Measurements from ENCODE around the gene ZNF586.

The ZNF586 gene

DNA sequence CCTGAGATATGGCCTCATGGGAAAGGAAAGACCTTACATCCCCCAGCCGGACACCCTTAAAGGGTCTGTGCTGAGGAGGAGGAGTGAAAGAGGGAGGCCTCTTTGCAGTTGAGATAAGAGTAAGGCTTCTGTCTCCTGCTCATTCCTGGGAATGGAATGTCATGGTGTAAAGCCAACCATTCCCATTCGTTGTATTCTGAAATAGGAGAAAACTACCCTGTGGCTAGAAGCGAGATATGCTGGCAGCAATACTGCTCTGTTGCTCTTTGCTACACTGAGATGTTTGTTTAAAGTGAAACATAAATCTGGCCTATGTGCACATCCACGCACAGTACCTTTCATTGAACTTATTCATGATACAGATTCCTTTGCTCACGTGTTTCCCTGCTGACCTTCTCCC lies 59.8 kb downstream of the ZNF586 start:
- no peak for DNase-seq

- DNase-seq: peak in 1 of 2 experiments; percentile 40
Measured at GRCh38 chr19:57830071-57830602, 60.7 kb downstream of the ZNF586 start, which contains the start of gene ZNF587B. Gene ZNF587B (plus strand): TSS chr19:57830299. CDS start chr19:57830529, 230 bp downstream.
